Islet of Langerhans (tissue), 1 donor: ENCODE data around the gene TSNAXIP1.
"Not testable (repeated sequence)": the region's sequence is repeated elsewhere in the genome, so short reads cannot be mapped to it uniquely, and the experiment has no call there.

Source experiments
- FAIRE-seq: peaks from one replicate; lab custom pipeline; 2011; peaks lifted over from hg19 to GRCh38; lab: Jason Lieb, UNC

Gene TSNAXIP1

DNA sequence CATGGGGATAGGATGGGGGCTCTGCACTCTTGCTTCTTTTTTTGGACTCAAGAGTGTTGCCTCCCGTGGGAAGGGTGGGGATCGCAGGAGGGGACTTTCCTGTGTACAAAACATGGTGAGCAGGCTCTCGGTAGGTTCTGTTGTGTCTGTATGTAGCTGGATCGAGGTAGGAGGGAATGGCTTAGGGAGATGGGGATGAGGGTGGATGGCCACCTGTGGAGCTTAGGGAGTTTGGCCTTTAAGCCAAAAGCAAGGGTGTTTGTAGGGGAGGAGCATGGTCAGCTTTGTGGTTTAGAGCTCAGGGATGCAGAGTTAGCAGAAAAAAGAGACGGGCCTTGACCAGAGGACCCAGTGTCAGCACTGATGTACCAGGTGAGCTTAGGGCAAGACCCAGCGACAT is 55.2 kb downstream of the TSNAXIP1 start:
- FAIRE-seq, result no peak

- FAIRE-seq, result no peak
Observed at GRCh38 chr16:67862623-67863583, 56.2 kb downstream of the TSNAXIP1 start.

DNA sequence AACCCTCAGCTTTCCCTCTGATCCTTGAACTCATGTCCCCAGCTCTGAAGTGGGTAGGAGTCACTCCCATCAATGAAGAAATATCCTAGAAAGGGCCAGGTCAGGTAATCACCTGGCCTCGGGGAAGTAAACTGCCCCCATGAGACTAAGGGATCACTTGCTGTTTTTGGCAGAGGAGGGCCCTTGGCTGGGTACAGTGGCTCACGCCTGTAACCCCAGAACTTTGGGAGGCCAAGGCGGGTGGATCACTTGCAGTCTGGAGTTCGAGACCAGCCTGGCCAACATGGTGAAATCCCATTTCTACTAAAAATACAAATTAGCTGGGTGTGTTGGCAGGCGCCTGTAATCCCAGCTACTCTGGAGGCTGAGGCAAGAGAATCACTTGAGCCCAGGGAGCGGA is 57.4 kb downstream of the TSNAXIP1 start:
- FAIRE-seq, result not testable (repeated sequence)

GRCh38 chr16:67864594-67864993 is 57.9 kb downstream of the TSNAXIP1 start:
- FAIRE-seq, result no peak

- no peak for FAIRE-seq
Observed at GRCh38 chr16:67865318-67865717, 58.6 kb downstream of the TSNAXIP1 start.

DNA sequence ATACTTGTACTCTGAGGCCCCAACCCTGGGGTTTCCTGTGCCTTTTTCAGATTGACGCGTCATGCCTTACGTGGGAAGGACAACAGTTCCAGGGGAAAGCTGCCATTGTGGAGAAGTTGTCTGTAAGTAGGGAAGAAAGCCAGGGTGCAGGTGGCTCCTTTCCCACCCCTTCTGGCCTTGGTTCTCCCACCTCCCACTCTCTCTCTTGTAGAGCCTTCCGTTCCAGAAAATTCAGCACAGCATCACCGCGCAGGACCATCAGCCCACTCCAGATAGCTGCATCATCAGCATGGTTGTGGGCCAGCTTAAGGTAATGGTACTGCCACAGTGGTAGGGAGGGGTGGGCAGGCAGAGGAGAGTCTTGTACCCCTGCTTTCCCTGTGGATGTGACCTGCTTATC is 61.6 kb downstream of the TSNAXIP1 start:
- no peak for FAIRE-seq

- no peak for FAIRE-seq
Observed at GRCh38 chr16:67869653-67870052, 63.0 kb downstream of the TSNAXIP1 start.

- no peak for FAIRE-seq
Observed at GRCh38 chr16:67871256-67871655, 64.6 kb downstream of the TSNAXIP1 start.

GRCh38 chr16:67872131-67872630 is 65.5 kb downstream of the TSNAXIP1 start:
- no peak for FAIRE-seq

DNA sequence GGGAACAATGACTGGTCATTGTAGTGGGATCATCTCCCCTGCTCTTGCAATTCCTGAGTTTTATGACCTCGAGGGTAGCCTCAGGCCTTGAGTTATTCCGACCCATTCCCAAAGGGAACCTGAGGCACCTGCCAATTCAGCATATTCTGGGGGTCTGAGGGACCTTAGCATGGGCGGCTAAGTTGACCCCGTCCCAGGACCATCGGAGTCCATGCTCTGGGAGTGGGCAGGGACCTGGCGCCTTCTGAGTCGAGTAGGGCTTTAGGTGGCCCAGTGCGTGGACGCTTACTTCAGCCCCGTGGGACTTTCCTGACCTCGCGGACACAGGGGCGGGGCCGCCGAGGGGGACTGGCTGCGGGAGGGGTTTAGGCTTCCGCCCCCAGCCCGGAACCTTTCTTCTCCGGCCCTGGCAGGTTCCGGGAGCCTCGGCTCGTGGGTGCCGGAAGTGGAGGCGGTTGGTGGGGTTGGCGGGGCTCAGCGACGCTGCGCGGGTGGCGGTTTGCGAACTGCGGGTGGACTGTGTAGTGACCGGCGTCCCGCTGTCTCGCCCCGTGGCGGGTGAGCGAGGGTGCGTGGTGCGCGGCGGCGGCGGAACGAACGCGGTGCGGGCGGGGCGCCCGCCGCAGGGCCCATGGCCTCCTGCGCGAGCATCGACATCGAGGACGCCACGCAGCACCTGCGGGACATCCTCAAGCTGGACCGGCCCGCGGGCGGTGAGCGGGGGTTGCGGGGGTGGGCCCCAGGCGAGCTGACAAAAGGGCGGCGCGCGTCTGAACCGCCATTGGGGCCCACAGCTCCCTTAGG is 66.1 kb downstream of the TSNAXIP1 start, which contains the start of gene EDC4:
TSS of gene EDC4 (plus strand) at position 422 of the 804 bp plus-strand sequence. CDS start at position 632, 210 bp downstream.
- no peak for FAIRE-seq

GRCh38 chr16:67873435-67874370 is 67.0 kb downstream of the TSNAXIP1 start:
- no peak for FAIRE-seq

DNA sequence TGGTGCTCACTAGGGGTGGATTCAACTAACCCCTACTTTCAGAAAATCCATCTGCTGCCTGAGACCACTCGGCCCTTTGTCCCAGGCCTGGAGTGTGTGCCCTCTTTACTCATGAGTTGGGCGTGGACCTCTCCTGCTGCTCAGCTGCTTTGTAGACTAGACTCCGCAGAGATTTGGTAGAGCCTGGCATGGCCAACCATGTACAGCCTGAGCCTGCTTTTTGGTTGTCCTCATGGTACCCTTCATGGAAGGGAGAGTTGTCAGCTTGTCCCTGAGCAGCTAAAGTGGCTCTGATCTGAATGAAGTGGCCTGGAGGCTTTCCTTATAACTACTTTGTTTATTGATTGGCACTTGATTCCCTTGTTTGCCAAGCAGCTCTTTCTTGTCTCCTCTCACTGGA is 67.7 kb downstream of the TSNAXIP1 start:
- FAIRE-seq, result no peak

DNA sequence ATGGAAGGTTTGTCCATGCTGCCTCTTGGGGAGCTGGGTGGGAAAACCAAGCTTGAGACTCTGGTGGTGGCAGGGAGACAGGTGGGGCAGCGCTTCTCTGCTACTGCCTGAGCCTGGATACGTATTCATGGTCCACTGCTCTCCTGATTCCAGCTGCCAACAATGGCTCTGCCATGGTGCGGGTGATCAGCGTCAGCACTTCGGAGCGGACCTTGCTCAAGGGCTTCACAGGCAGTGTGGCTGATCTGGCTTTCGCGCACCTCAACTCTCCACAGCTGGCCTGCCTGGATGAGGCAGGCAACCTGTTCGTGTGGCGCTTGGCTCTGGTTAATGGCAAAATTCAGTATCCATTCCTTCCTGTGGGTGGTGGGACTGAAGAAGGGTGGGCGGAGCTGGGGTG is 70.4 kb downstream of the TSNAXIP1 start:
- no peak for FAIRE-seq
